Measurements from ENCODE around the gene S100A2.

Gene S100A2

DNA sequence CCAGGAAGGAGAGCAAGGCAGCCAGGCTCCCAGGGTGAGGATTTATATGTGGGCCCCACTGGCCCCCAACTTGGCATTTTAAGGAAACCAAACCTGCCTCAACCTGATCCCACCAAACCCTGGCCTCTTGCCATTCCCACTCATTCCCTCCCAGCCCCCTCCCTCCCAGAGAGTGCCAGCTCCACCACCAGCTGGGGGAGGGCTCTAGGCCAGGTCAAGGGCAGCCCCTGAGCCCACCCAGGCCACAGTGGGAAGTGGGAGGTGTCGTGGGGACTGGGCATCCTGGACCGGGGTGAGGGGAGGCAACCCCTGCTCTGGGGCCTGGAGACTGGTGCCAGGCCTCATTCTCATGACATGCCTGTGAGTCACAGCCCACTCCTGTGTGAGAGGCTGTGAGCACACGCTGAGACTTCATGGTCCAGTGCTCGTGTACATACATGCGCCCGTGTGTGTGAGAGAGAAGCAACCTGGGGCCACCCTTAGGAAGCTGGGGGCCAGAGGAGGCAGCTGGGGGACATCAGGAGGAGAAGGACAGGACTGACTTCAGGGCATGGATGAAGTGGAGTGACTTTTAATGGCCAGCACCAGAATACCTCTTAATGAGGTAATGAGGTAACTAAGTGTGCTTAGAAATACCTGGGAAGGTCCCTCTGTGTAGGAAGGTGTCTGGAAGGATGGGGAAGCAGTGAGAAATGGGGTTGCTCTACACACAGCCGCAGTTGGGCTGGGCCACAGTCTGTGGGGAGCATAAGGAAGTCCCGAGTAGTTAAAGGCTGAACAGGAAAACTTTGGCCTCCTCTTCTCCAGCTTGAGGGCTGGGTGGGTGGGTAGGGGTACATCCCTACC, at the start of gene S100A2:
Gene S100A2, minus strand, starts transcription at position 316 of the 846 bp plus-strand sequence. CDS start 1,967 bp downstream, outside the sequence.
- H3K27ac Mint-ChIP-seq = peak within 1 kb of the TSS; percentile 98
- H3K9me3 Mint-ChIP-seq = no peaks in the 10 kb centered on the region
- H3K4me1 Mint-ChIP-seq (ENCODE audit: low read depth) = peaks cover 49% of the 10 kb centered on the region
- H3K36me3 Mint-ChIP-seq (ENCODE audit: low read depth) = no peaks in the 10 kb centered on the region
- no peaks in the 10 kb centered on the region for H3K27me3 Mint-ChIP-seq
- peak; percentile 72 for DNase-seq
- peak within 1 kb of the TSS; percentile 73 for H3K4me3 Mint-ChIP-seq

- no peaks in the 10 kb centered on the region for H3K36me3 Mint-ChIP-seq (ENCODE audit: low read depth)
- DNase-seq = no peak
- H3K27ac Mint-ChIP-seq = no peak overlapping the region
- H3K27me3 Mint-ChIP-seq = no peaks in the 10 kb centered on the region
- peaks cover 18% of the 10 kb centered on the region for H3K4me1 Mint-ChIP-seq (ENCODE audit: low read depth)
- H3K9me3 Mint-ChIP-seq = no peaks in the 10 kb centered on the region
- no peak overlapping the region for H3K4me3 Mint-ChIP-seq
Observed at GRCh38 chr1:153615406-153615805, 49.8 kb upstream of the S100A2 start.

DNA sequence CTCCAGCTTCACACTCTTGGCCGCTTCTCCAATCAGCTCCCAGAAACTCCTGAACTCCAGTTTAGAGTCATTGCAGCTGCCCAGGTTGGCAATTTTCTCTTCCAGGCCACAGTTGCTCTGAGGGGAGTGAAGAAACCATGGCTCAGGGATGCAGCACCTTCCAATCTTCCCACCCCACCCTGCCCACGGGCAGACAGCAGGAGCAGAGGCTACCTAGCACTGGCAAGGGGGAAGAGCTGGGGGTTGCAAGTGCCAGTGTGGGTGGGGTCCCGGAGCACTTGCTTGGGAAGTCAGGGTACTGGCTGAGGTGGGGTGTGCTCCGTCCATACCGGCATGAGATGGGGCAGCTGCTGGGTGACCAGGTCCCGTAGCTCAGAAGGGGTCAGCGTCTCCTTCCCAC, 49.3 kb upstream of the S100A2 start:
- no peak overlapping the region for H3K27ac Mint-ChIP-seq
- H3K27me3 Mint-ChIP-seq = no peaks in the 10 kb centered on the region
- H3K36me3 Mint-ChIP-seq (ENCODE audit: low read depth) = no peaks in the 10 kb centered on the region
- no peak for DNase-seq
- no peaks in the 10 kb centered on the region for H3K9me3 Mint-ChIP-seq
- no peak overlapping the region for H3K4me3 Mint-ChIP-seq
- H3K4me1 Mint-ChIP-seq (ENCODE audit: low read depth) = peaks cover 18% of the 10 kb centered on the region

DNA sequence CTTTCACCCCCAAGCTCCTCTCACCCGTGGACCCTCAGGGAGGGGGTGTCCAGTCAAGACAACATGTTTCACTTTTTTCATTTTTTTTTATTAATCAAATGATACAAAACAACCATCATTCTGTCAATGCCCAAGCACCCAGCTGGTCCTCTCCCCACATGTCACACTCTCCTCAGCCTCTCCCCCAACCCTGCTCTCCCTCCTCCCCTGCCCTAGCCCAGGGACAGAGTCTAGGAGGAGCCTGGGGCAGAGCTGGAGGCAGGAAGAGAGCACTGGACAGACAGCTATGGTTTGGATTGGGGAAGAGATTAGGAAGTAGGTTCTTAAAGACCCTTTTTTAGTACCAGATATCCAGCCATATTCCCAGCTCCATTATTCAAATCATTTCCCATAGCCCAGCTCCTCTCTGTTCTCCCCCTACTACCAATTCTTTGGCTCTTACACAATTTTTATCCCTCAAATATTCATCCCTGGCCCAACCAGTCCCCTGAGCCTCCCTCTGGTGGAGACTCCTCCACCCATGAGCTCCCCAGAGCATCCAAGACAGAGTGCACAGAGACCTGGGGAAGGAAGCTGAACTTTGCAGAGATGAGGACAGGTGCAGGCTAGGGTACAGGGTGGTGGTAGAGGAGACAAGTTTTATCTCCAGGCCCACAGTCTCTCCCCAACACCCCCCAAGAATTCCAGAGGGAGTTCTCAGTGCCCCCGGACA, 48.7 kb upstream of the S100A2 start:
- DNase-seq = no peak

DNA sequence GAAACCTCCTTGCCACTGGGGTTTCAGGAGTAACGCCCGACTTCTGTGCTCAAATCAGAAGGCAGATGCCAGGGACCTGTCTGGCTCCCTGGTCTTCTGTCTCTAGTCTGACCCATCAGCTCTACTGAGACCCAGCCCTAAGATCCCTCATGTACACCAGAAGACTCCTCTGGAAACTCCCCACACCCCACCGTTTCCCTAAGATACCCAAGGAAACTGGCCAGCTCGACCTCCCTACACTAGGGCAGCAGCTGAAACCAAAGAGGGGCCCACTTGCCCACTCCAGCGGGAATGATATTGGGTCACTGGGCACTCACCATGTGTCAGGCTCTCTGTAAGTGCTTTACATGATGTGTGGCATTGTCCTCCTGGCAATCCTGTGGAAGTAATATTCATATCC, 47.8 kb upstream of the S100A2 start:
- H3K27me3 Mint-ChIP-seq = no peaks in the 10 kb centered on the region
- H3K4me3 Mint-ChIP-seq = no peak overlapping the region
- H3K9me3 Mint-ChIP-seq = no peaks in the 10 kb centered on the region
- DNase-seq = no peak
- H3K36me3 Mint-ChIP-seq (ENCODE audit: low read depth) = no peaks in the 10 kb centered on the region
- no peak overlapping the region for H3K27ac Mint-ChIP-seq
- H3K4me1 Mint-ChIP-seq (ENCODE audit: low read depth) = peaks cover 18% of the 10 kb centered on the region

More for the DNA sequence above, 48.7 kb upstream of the S100A2 start:
- no peaks in the 10 kb centered on the region for H3K9me3 Mint-ChIP-seq
- H3K4me1 Mint-ChIP-seq (ENCODE audit: low read depth) = peaks cover 18% of the 10 kb centered on the region
- H3K27ac Mint-ChIP-seq = no peak overlapping the region
- no peaks in the 10 kb centered on the region for H3K27me3 Mint-ChIP-seq
- no peaks in the 10 kb centered on the region for H3K36me3 Mint-ChIP-seq (ENCODE audit: low read depth)
- no peak overlapping the region for H3K4me3 Mint-ChIP-seq

- Mint-ChIP-seq H3K27ac (no peak within 1 kb of the TSS), H3K36me3 (ENCODE audit: low read depth) (no peaks in the 10 kb centered on the region), H3K4me1 (ENCODE audit: low read depth) (peaks cover 16% of the 10 kb centered on the region), H3K27me3 (no peaks in the 10 kb centered on the region), H3K9me3 (no peaks in the 10 kb centered on the region), H3K4me3 (no peak within 1 kb of the TSS)
- no peak for DNase-seq
Observed at GRCh38 chr1:153612755-153613331, 47.2 kb upstream of the S100A2 start, which contains the start of gene S100A16. Gene S100A16 (minus strand): TSS chr1:153613137. CDS start chr1:153608151, 4,986 bp downstream.

DNA sequence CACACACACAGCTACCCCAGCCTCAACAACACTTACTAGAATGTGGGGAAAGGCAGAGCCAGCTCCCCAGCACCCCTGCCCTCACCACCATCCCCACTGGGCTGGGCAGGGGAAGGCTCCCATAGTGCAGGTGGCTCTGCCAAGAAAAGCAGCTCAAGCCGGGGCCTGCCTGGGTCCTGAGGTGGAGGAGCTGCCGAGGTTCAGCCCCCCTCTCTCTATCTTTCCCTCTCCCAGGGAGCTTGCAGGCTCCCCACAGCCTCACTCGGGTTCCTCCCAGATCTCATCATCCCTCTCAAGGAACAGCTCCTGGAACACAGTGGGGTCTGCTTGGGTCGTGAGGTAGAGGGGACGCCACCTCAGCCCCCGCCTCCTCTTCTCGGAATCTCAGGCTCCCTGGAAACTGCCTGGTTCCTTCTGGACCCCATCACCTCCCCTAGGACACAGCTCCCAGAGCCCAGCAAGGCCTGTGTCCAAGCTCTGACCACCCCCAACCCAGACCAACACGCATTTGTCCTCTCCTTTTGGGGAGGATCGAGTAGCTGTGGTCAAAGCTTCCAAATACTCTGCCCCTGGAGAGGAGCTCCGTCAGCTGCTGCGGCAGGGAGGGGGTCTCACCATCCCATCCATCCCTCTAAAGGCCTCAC, 46.6 kb upstream of the S100A2 start:
- Mint-ChIP-seq H3K9me3 (no peaks in the 10 kb centered on the region), H3K27me3 (no peaks in the 10 kb centered on the region), H3K4me3 (no peak overlapping the region), H3K36me3 (ENCODE audit: low read depth) (no peaks in the 10 kb centered on the region), H3K27ac (no peak overlapping the region), H3K4me1 (ENCODE audit: low read depth) (peaks cover 10% of the 10 kb centered on the region)
- no peak for DNase-seq

GRCh38 chr1:153611356-153611755, 45.7 kb upstream of the S100A2 start:
- Mint-ChIP-seq H3K27me3 (no peaks in the 10 kb centered on the region), H3K27ac (no peak overlapping the region), H3K9me3 (no peaks in the 10 kb centered on the region), H3K4me1 (ENCODE audit: low read depth) (peaks cover 5% of the 10 kb centered on the region), H3K4me3 (no peak overlapping the region), H3K36me3 (ENCODE audit: low read depth) (no peaks in the 10 kb centered on the region)
- no peak for DNase-seq

GRCh38 chr1:153610811-153611301, 45.2 kb upstream of the S100A2 start:
- Mint-ChIP-seq H3K27me3 (no peaks in the 10 kb centered on the region), H3K36me3 (ENCODE audit: low read depth) (no peaks in the 10 kb centered on the region), H3K27ac (no peak overlapping the region), H3K4me1 (ENCODE audit: low read depth) (peaks cover 2% of the 10 kb centered on the region), H3K4me3 (no peak overlapping the region), H3K9me3 (no peaks in the 10 kb centered on the region)
- DNase-seq = no peak

GRCh38 chr1:153610334-153610733, 44.7 kb upstream of the S100A2 start:
- Mint-ChIP-seq H3K36me3 (ENCODE audit: low read depth) (no peaks in the 10 kb centered on the region), H3K4me3 (no peak overlapping the region), H3K27ac (peak overlapping the region; percentile 55), H3K4me1 (ENCODE audit: low read depth) (no peaks in the 10 kb centered on the region), H3K9me3 (no peaks in the 10 kb centered on the region), H3K27me3 (no peaks in the 10 kb centered on the region)
- DNase-seq = no peak

GRCh38 chr1:153609585-153609907, 43.9 kb upstream of the S100A2 start:
- H3K36me3 Mint-ChIP-seq (ENCODE audit: low read depth) = no peaks in the 10 kb centered on the region
- no peaks in the 10 kb centered on the region for H3K27me3 Mint-ChIP-seq
- H3K4me3 Mint-ChIP-seq = no peak overlapping the region
- H3K9me3 Mint-ChIP-seq = no peaks in the 10 kb centered on the region
- DNase-seq = no peak
- no peaks in the 10 kb centered on the region for H3K4me1 Mint-ChIP-seq (ENCODE audit: low read depth)
- no peak overlapping the region for H3K27ac Mint-ChIP-seq

DNA sequence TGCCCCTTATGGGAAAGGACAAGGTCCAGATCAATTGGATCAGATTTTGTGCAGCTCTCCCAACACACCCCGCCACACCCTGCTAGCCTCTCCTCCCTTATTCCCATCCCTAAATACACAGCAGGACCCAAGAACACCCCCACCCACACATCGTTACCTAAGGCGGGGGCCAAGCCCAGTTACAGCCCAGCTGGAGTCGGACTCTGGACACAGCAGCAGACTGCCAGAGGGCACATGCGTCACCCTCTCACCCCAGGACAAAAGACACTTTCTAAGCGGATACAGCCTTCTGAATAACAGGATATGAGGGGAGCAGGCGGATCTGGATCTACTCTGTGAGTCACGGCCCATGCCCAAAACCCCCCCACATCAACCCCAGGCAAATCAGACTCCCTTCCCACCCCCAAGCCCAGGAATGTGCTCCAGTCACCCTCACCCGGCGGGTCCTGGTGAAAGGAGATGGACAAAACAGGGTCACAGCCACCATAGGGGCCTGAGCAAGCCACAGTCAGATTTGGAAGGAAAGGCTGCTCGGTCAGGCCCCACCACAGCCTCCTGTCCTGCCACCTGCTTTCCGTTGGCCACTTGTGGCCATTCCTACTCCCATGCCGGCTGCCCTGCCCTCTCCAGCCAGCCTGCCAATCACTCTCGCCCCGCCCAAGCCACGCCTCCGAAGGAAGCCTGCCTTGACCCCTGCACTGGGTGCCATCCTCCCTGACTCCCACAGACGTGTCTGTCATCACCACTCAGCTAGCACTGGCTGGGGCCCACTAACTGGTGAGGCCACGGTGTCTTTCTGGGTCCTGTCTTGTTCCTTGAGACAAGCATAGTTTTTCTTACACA, 43.3 kb upstream of the S100A2 start:
- Mint-ChIP-seq H3K4me3 (no peak overlapping the region), H3K4me1 (ENCODE audit: low read depth) (no peaks in the 10 kb centered on the region), H3K27ac (no peak overlapping the region), H3K9me3 (no peaks in the 10 kb centered on the region), H3K27me3 (no peaks in the 10 kb centered on the region), H3K36me3 (ENCODE audit: low read depth) (no peaks in the 10 kb centered on the region)
- no peak for DNase-seq

- no peak overlapping the region for H3K27ac Mint-ChIP-seq
- no peak for DNase-seq
- H3K27me3 Mint-ChIP-seq = no peaks in the 10 kb centered on the region
- H3K9me3 Mint-ChIP-seq = no peaks in the 10 kb centered on the region
- H3K36me3 Mint-ChIP-seq (ENCODE audit: low read depth) = no peaks in the 10 kb centered on the region
- H3K4me3 Mint-ChIP-seq = no peak overlapping the region
- no peaks in the 10 kb centered on the region for H3K4me1 Mint-ChIP-seq (ENCODE audit: low read depth)
Observed at GRCh38 chr1:153608089-153608682, 42.5 kb upstream of the S100A2 start.

Measured in activated T-cell treated with anti-CD3 and anti-CD28 coated beads, Interleukin-2, amount 50 U/mL, for 24 hours (primary cell).